SK-N-MC (cell line): ENCODE results near the gene BMPR2.
"Not testable (repeated sequence)": the region's sequence is repeated elsewhere in the genome, so short reads cannot be mapped to it uniquely, and the experiment has no call there.

Experiments used
- DNase-seq: peaks from one replicate; pipeline ENCODE4 v3.0.0-alpha.2; 2011; ENCODE audit warnings: low read depth, low spot score
- H3K27ac ChIP-seq: fragments of 200-600 bp; sonication (generic); 2 replicates; pipeline ENCODE4 v1.5.1; 2016; ENCODE audit warnings: mixed run types
- H3K36me3 ChIP-seq: fragments of 200-600 bp; sonication (generic); 2 replicates; pipeline ENCODE4 v1.6.1; 2017; ENCODE audit warnings: antibody characterized with exemption, low read length, mixed read lengths; ENCODE audit not compliant: insufficient read depth
- H3K4me3 ChIP-seq: fragments of 200-600 bp; sonication (generic); 2 replicates; pipeline ENCODE4 v1.5.1; 2016
- H3K9ac ChIP-seq: fragments of 200-600 bp; sonication (generic); 2 replicates; pipeline ENCODE4 v1.8.0; 2017; ENCODE audit warnings: mixed run types, mixed read lengths; ENCODE audit not compliant: insufficient read length
- H3K9me3 ChIP-seq: fragments of 200-600 bp; sonication (generic); 2 replicates; pipeline ENCODE4 v1.6.1; 2017; ENCODE audit warnings: low read depth, mild to moderate bottlenecking, antibody characterized with exemption, low read length, moderate library complexity, mixed read lengths
- EZH2 ChIP-seq: fragments of 200-600 bp; sonication (generic); IDR thresholded peaks from one replicate; pipeline ENCODE4 v1.6.1; 2017; ENCODE audit warnings: antibody characterized with exemption
- FOXP2 ChIP-seq: optimal IDR thresholded peaks from 2 replicates; pipeline ENCODE3; 2011; ENCODE audit warnings: mild to moderate bottlenecking, moderate library complexity; ENCODE audit not compliant: insufficient read depth; ENCODE audit errors: extremely low read length, control extremely low read depth
- POLR2AphosphoS5 ChIP-seq: IDR thresholded peaks from 2 replicates; pipeline ENCODE4 v1.6.1; 2012; ENCODE audit warnings: mild to moderate bottlenecking, low read depth, low read length, borderline replicate concordance

The BMPR2 gene

GRCh38 chr2:202490479-202490878, 114.4 kb downstream of the BMPR2 start:
- no peak overlapping the region for H3K9ac ChIP-seq
- H3K9me3 ChIP-seq, result no peaks in the 10 kb centered on the region
- TF ChIP-seq POLR2AphosphoS5 (no peak), FOXP2 (no peak), EZH2 (no peak)
- no peaks in the 10 kb centered on the region for H3K36me3 ChIP-seq
- no peak for DNase-seq
- no peak overlapping the region for H3K4me3 ChIP-seq
- H3K27ac ChIP-seq, result peak overlapping the region; percentile 5; the same call in 1 of the 2 replicates

- no peak overlapping the region for H3K4me3 ChIP-seq
- no peaks in the 10 kb centered on the region for H3K36me3 ChIP-seq
- no peak overlapping the region for H3K9ac ChIP-seq
- no peak for DNase-seq
- no peak for TF ChIP-seq POLR2AphosphoS5
- TF ChIP-seq EZH2, result no peak
- no peak for TF ChIP-seq FOXP2
- no peak overlapping the region for H3K27ac ChIP-seq
- H3K9me3 ChIP-seq, result no peaks in the 10 kb centered on the region
Measured at GRCh38 chr2:202491514-202491913, 115.4 kb downstream of the BMPR2 start.

- peak overlapping the region; percentile 69 for H3K27ac ChIP-seq
- peak; percentile 30 for DNase-seq
- peak overlapping the region; percentile 28 for H3K4me3 ChIP-seq
- TF ChIP-seq POLR2AphosphoS5 (no peak), FOXP2 (peak; percentile 98), EZH2 (no peak)
- no peaks in the 10 kb centered on the region for H3K9me3 ChIP-seq
- H3K36me3 ChIP-seq, result no peaks in the 10 kb centered on the region
- H3K9ac ChIP-seq, result peak overlapping the region; percentile 27
Measured at GRCh38 chr2:202494300-202495229, 118.4 kb downstream of the BMPR2 start.

GRCh38 chr2:202495230-202495604, 119.1 kb downstream of the BMPR2 start:
- no peak overlapping the region for H3K27ac ChIP-seq
- no peak overlapping the region for H3K4me3 ChIP-seq

GRCh38 chr2:202496835-202497472, 120.8 kb downstream of the BMPR2 start:
- not testable (repeated sequence) for H3K27ac ChIP-seq, H3K9ac ChIP-seq, H3K9me3 ChIP-seq, H3K36me3 ChIP-seq, DNase-seq, H3K4me3 ChIP-seq

More at GRCh38 chr2:202495230-202495604, 119.1 kb downstream of the BMPR2 start:
- Histone ChIP-seq H3K9me3 (no peaks in the 10 kb centered on the region), H3K9ac (no peak overlapping the region), H3K36me3 (no peaks in the 10 kb centered on the region)
- TF ChIP-seq POLR2AphosphoS5 (no peak), FOXP2 (no peak), EZH2 (no peak)
- DNase-seq, result no peak

- H3K27ac ChIP-seq, H3K4me3 ChIP-seq, DNase-seq, H3K9ac ChIP-seq, H3K36me3 ChIP-seq, H3K9me3 ChIP-seq: not testable (repeated sequence)
Measured at GRCh38 chr2:202497473-202497866, 121.3 kb downstream of the BMPR2 start.

GRCh38 chr2:202499841-202500240, 123.7 kb downstream of the BMPR2 start:
- H3K9me3 ChIP-seq, DNase-seq, H3K36me3 ChIP-seq, H3K4me3 ChIP-seq, H3K9ac ChIP-seq, H3K27ac ChIP-seq: not testable (repeated sequence)

GRCh38 chr2:202503276-202503675, 127.1 kb downstream of the BMPR2 start:
- not testable (repeated sequence) for H3K27ac ChIP-seq, H3K36me3 ChIP-seq, H3K9ac ChIP-seq, H3K9me3 ChIP-seq, DNase-seq, H3K4me3 ChIP-seq

- no peak overlapping the region for H3K27ac ChIP-seq
- H3K9ac ChIP-seq, result no peak overlapping the region
- no peak overlapping the region for H3K4me3 ChIP-seq
- no peaks in the 10 kb centered on the region for H3K9me3 ChIP-seq
- no peak for TF ChIP-seq FOXP2
- TF ChIP-seq POLR2AphosphoS5, result no peak
- TF ChIP-seq EZH2, result no peak
- no peak for DNase-seq
- no peaks in the 10 kb centered on the region for H3K36me3 ChIP-seq
Measured at GRCh38 chr2:202508686-202509085, 132.6 kb downstream of the BMPR2 start.
